Measurements from ENCODE around the gene MLLT3.

GRCh38 chr9:20300430-20301115 is 321.7 kb downstream of the MLLT3 start:
- TF ChIP-seq CTCF (IDR thresholded peaks at IDR 0.05) (no peak), POLR2A (IDR thresholded peaks at IDR 0.05) (no peak)

All from testis (tissue), 2 donors.